Measurements from ENCODE around the gene SZRD1.
A peak's percentile ranks its signal among the peaks of the same experiment; 100 is the strongest.

Gene SZRD1

GRCh38 chr1:16440470-16441281, 73.6 kb downstream of the SZRD1 start, which contains the start of gene NECAP2:
Gene NECAP2, plus strand, starts transcription at chr1:16440724. Its CDS starts 38 bp downstream, at chr1:16440762.
- H3K9me3 ChIP-seq (ENCODE audit: insufficient read depth, low read length) = no peaks in the 10 kb centered on the region
- H3K4me3 ChIP-seq (ENCODE audit: insufficient read length, low read depth) = peak within 1 kb of the TSS; percentile 93
- H3K9ac ChIP-seq (ENCODE audit: insufficient read length, low read depth) = peak within 1 kb of the TSS; percentile 86
- no peaks in the 10 kb centered on the region for H3K4me1 ChIP-seq (ENCODE audit: insufficient read depth, insufficient read length)
- DNase-seq (ENCODE audit: low read depth, low spot score) = peak; percentile 91
- no peaks in the 10 kb centered on the region for H3K27me3 ChIP-seq (ENCODE audit: insufficient read depth, insufficient read length)
- TF ChIP-seq YY1 (IDR thresholded peaks at IDR 0.05; ENCODE audit: insufficient read depth, insufficient read length) (no peak), ZNF274 (IDR thresholded peaks at IDR 0.05; ENCODE audit: low read depth, low read length) (no peak), SUZ12 (IDR thresholded peaks at IDR 0.05; ENCODE audit: extremely low read depth, insufficient read depth, insufficient read length) (no peak)
- peaks cover 40% of the 10 kb centered on the region for H3K36me3 ChIP-seq (ENCODE audit: insufficient read depth, insufficient read length, low read length)

- TF ChIP-seq ZNF274 (IDR thresholded peaks at IDR 0.05; ENCODE audit: low read depth, low read length) = no peak
- no peak for TF ChIP-seq SUZ12 (IDR thresholded peaks at IDR 0.05; ENCODE audit: extremely low read depth, insufficient read depth, insufficient read length)
- TF ChIP-seq YY1 (IDR thresholded peaks at IDR 0.05; ENCODE audit: insufficient read depth, insufficient read length) = no peak
- Histone ChIP-seq H3K4me1 (ENCODE audit: insufficient read depth, insufficient read length) (no peaks in the 10 kb centered on the region), H3K9me3 (ENCODE audit: insufficient read depth, low read length) (no peaks in the 10 kb centered on the region), H3K27me3 (ENCODE audit: insufficient read depth, insufficient read length) (no peaks in the 10 kb centered on the region), H3K4me3 (ENCODE audit: insufficient read length, low read depth) (peak overlapping the region; percentile 93), H3K9ac (ENCODE audit: insufficient read length, low read depth) (peak overlapping the region; percentile 86), H3K36me3 (ENCODE audit: insufficient read depth, insufficient read length, low read length) (peaks cover 44% of the 10 kb centered on the region)
- no peak for DNase-seq (ENCODE audit: low read depth, low spot score)
Measured at GRCh38 chr1:16441282-16441665, 74.2 kb downstream of the SZRD1 start.

- H3K4me3 ChIP-seq (ENCODE audit: insufficient read length, low read depth) = no peak overlapping the region
- peaks cover 51% of the 10 kb centered on the region for H3K36me3 ChIP-seq (ENCODE audit: insufficient read depth, insufficient read length, low read length)
- H3K9me3 ChIP-seq (ENCODE audit: insufficient read depth, low read length) = no peaks in the 10 kb centered on the region
- no peak for DNase-seq (ENCODE audit: low read depth, low spot score)
- TF ChIP-seq YY1 (IDR thresholded peaks at IDR 0.05; ENCODE audit: insufficient read depth, insufficient read length) (no peak), SUZ12 (IDR thresholded peaks at IDR 0.05; ENCODE audit: extremely low read depth, insufficient read depth, insufficient read length) (no peak), ZNF274 (IDR thresholded peaks at IDR 0.05; ENCODE audit: low read depth, low read length) (no peak)
- no peaks in the 10 kb centered on the region for H3K27me3 ChIP-seq (ENCODE audit: insufficient read depth, insufficient read length)
- H3K9ac ChIP-seq (ENCODE audit: insufficient read length, low read depth) = no peak overlapping the region
- no peaks in the 10 kb centered on the region for H3K4me1 ChIP-seq (ENCODE audit: insufficient read depth, insufficient read length)
Measured at GRCh38 chr1:16442265-16442664, 75.2 kb downstream of the SZRD1 start.

GRCh38 chr1:16442941-16443340, 75.9 kb downstream of the SZRD1 start:
- Histone ChIP-seq H3K9me3 (ENCODE audit: insufficient read depth, low read length) (no peaks in the 10 kb centered on the region), H3K36me3 (ENCODE audit: insufficient read depth, insufficient read length, low read length) (peaks cover 58% of the 10 kb centered on the region), H3K27me3 (ENCODE audit: insufficient read depth, insufficient read length) (no peaks in the 10 kb centered on the region), H3K4me1 (ENCODE audit: insufficient read depth, insufficient read length) (no peaks in the 10 kb centered on the region), H3K4me3 (ENCODE audit: insufficient read length, low read depth) (no peak overlapping the region), H3K9ac (ENCODE audit: insufficient read length, low read depth) (no peak overlapping the region)
- TF ChIP-seq YY1 (IDR thresholded peaks at IDR 0.05; ENCODE audit: insufficient read depth, insufficient read length) (no peak), SUZ12 (IDR thresholded peaks at IDR 0.05; ENCODE audit: extremely low read depth, insufficient read depth, insufficient read length) (no peak)
- no peak for DNase-seq (ENCODE audit: low read depth, low spot score)

GRCh38 chr1:16443975-16444770, 77.1 kb downstream of the SZRD1 start:
- no peak overlapping the region for H3K4me3 ChIP-seq (ENCODE audit: insufficient read length, low read depth)
- H3K27me3 ChIP-seq (ENCODE audit: insufficient read depth, insufficient read length) = no peaks in the 10 kb centered on the region
- H3K9me3 ChIP-seq (ENCODE audit: insufficient read depth, low read length) = no peaks in the 10 kb centered on the region
- peaks cover 70% of the 10 kb centered on the region for H3K36me3 ChIP-seq (ENCODE audit: insufficient read depth, insufficient read length, low read length)
- no peak for DNase-seq (ENCODE audit: low read depth, low spot score)
- no peak overlapping the region for H3K9ac ChIP-seq (ENCODE audit: insufficient read length, low read depth)
- H3K4me1 ChIP-seq (ENCODE audit: insufficient read depth, insufficient read length) = no peaks in the 10 kb centered on the region
- TF ChIP-seq YY1 (IDR thresholded peaks at IDR 0.05; ENCODE audit: insufficient read depth, insufficient read length) (no peak), ZNF274 (IDR thresholded peaks at IDR 0.05; ENCODE audit: low read depth, low read length) (no peak), SUZ12 (IDR thresholded peaks at IDR 0.05; ENCODE audit: extremely low read depth, insufficient read depth, insufficient read length) (no peak)

- DNase-seq (ENCODE audit: low read depth, low spot score) = no peak
- Histone ChIP-seq H3K4me3 (ENCODE audit: insufficient read length, low read depth) (no peak overlapping the region), H3K27me3 (ENCODE audit: insufficient read depth, insufficient read length) (no peaks in the 10 kb centered on the region), H3K4me1 (ENCODE audit: insufficient read depth, insufficient read length) (no peaks in the 10 kb centered on the region), H3K36me3 (ENCODE audit: insufficient read depth, insufficient read length, low read length) (peaks cover 79% of the 10 kb centered on the region), H3K9ac (ENCODE audit: insufficient read length, low read depth) (no peak overlapping the region), H3K9me3 (ENCODE audit: insufficient read depth, low read length) (no peaks in the 10 kb centered on the region)
- TF ChIP-seq SUZ12 (IDR thresholded peaks at IDR 0.05; ENCODE audit: extremely low read depth, insufficient read depth, insufficient read length) (no peak), YY1 (IDR thresholded peaks at IDR 0.05; ENCODE audit: insufficient read depth, insufficient read length) (no peak), ZNF274 (IDR thresholded peaks at IDR 0.05; ENCODE audit: low read depth, low read length) (no peak)
Measured at GRCh38 chr1:16445052-16445451, 78.0 kb downstream of the SZRD1 start.

- no peak for TF ChIP-seq SUZ12 (IDR thresholded peaks at IDR 0.05; ENCODE audit: extremely low read depth, insufficient read depth, insufficient read length)
- TF ChIP-seq YY1 (IDR thresholded peaks at IDR 0.05; ENCODE audit: insufficient read depth, insufficient read length) = no peak
- TF ChIP-seq ZNF274 (IDR thresholded peaks at IDR 0.05; ENCODE audit: low read depth, low read length) = no peak
- no peaks in the 10 kb centered on the region for H3K27me3 ChIP-seq (ENCODE audit: insufficient read depth, insufficient read length)
- DNase-seq (ENCODE audit: low read depth, low spot score) = no peak
- H3K4me3 ChIP-seq (ENCODE audit: insufficient read length, low read depth) = no peak overlapping the region
- H3K4me1 ChIP-seq (ENCODE audit: insufficient read depth, insufficient read length) = no peaks in the 10 kb centered on the region
- H3K36me3 ChIP-seq (ENCODE audit: insufficient read depth, insufficient read length, low read length) = peaks cover 87% of the 10 kb centered on the region
- H3K9ac ChIP-seq (ENCODE audit: insufficient read length, low read depth) = no peak overlapping the region
- no peaks in the 10 kb centered on the region for H3K9me3 ChIP-seq (ENCODE audit: insufficient read depth, low read length)
Measured at GRCh38 chr1:16446116-16446515, 79.1 kb downstream of the SZRD1 start.

Data from NT2/D1 (cell line).